Mammary epithelial cell (primary cell): ENCODE data around the gene LAMC3.

Experiments
- CTCF ChIP-seq, 2 donors: IDR thresholded peaks in 1 of 2; conservative IDR thresholded peaks in 1 of 2; 2 replicates each; pipeline ENCODE4 v1.5.1; 2011 to 2012; ENCODE audit warnings: inconsistent platforms in 2 of 2, low read length in 2 of 2, mild to moderate bottlenecking in 2 of 2, control low read depth in 1 of 2, low read depth in 1 of 2; ENCODE audit not compliant: insufficient read depth in 1 of 2; ENCODE audit errors: extremely low read depth in 1 of 2
- EZH2 ChIP-seq: IDR thresholded peaks from 2 replicates; pipeline ENCODE4 v1.6.1; 2012; ENCODE audit warnings: low read length, inconsistent platforms, borderline replicate concordance

DNA sequence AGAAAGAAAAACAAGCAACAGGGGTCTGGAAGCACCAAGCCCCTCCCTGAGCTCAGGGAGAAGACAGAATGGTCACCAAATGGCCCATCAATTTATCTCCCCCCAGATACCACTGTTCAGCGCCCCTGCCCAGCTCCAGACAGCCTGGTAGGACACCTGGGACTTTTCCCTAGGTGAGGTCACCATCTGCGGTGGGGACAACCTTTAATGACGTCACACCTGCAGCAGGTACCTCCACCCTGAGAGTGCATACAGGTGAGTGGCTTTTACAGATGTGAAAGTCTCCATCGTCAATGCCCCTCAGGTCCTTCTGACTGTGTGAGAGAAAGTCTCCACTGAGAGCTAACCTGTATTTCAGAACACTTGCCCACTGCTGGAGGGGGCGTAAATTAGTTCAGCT lies 34.3 kb upstream of the LAMC3 start:
- no peak for TF ChIP-seq CTCF (conservative IDR thresholded peaks at IDR 0.05 in 1 of 2, IDR thresholded peaks at IDR 0.05 in 1 of 2; ENCODE audit: extremely low read depth in 1 of 2, insufficient read depth in 1 of 2, low read depth in 1 of 2, low read length in 2 of 2)
- no peak for TF ChIP-seq EZH2
